HEK293T (cell line): ENCODE data around the gene GUCY1A2.
"Not testable (repeated sequence)": the region's sequence is repeated elsewhere in the genome, so short reads cannot be mapped to it uniquely, and the experiment has no call there.

Experiments
- CTCF ChIA-PET: fragments of 350-600 bp; formaldehyde crosslinking; extraction: SDS; loops from one replicate; lab custom pipeline; 2021; ENCODE audit warnings: antibody characterized with exemption, inconsistent platforms; lab: Yijun Ruan, JAX
- POLR2A ChIA-PET: fragments of 350-600 bp; formaldehyde crosslinking; extraction: SDS; loops from one replicate; lab custom pipeline; 2020; ENCODE audit warnings: antibody characterized with exemption, inconsistent platforms; lab: Yijun Ruan, JAX
- DNase-seq: peaks from one replicate; pipeline ENCODE4 v3.0.0; 2012; ENCODE audit warnings: mixed read lengths; ENCODE audit errors: extremely low spot score
- ARNT ChIP-seq: fragments of 450-650 bp; IDR thresholded peaks from 2 replicates; pipeline ENCODE4 v1.6.1; 2017; ENCODE audit warnings: mild to moderate bottlenecking
- BHLHE40 ChIP-seq: fragments of 450-650 bp; IDR thresholded peaks from 2 replicates; pipeline ENCODE4 v1.6.1; 2016; ENCODE audit warnings: mild to moderate bottlenecking, moderate library complexity, borderline replicate concordance
- CTBP1 ChIP-seq: fragments of 450-650 bp; IDR thresholded peaks from 2 replicates; pipeline ENCODE4 v1.6.1; 2016; ENCODE audit warnings: borderline replicate concordance
- ELF4 ChIP-seq: fragments of 450-650 bp; IDR thresholded peaks from 2 replicates; pipeline ENCODE4 v1.6.1; 2017; ENCODE audit warnings: antibody characterized with exemption
- FOXA1 ChIP-seq: fragments of 450-650 bp; IDR thresholded peaks from 2 replicates; pipeline ENCODE4 v1.6.1; 2016; ENCODE audit warnings: mild to moderate bottlenecking
- FOXK2 ChIP-seq: fragments of 450-650 bp; IDR thresholded peaks from 2 replicates; pipeline ENCODE4 v1.6.1; 2016; ENCODE audit warnings: mild to moderate bottlenecking
- FOXM1 ChIP-seq: fragments of 450-650 bp; IDR thresholded peaks from 2 replicates; pipeline ENCODE4 v1.6.1; 2017; ENCODE audit warnings: mild to moderate bottlenecking, borderline replicate concordance
- HDGF ChIP-seq: fragments of 450-650 bp; IDR thresholded peaks from 2 replicates; pipeline ENCODE4 v1.6.1; 2017; ENCODE audit warnings: antibody characterized with exemption, borderline replicate concordance
- L3MBTL2 ChIP-seq: fragments of 450-650 bp; conservative IDR thresholded peaks from 2 replicates; pipeline ENCODE4 v1.6.1; 2016; ENCODE audit warnings: mild to moderate bottlenecking
- LEF1 ChIP-seq: fragments of 450-650 bp; IDR thresholded peaks from 2 replicates; pipeline ENCODE4 v1.6.1; 2017; ENCODE audit warnings: mild to moderate bottlenecking, borderline replicate concordance
- NFRKB ChIP-seq: fragments of 450-650 bp; IDR thresholded peaks from 2 replicates; pipeline ENCODE4 v1.6.1; 2016; ENCODE audit warnings: mild to moderate bottlenecking, moderate library complexity
- PKNOX1 ChIP-seq: fragments of 450-650 bp; IDR thresholded peaks from 2 replicates; pipeline ENCODE4 v1.6.1; 2016
- SP1 ChIP-seq: fragments of 450-650 bp; IDR thresholded peaks from 2 replicates; pipeline ENCODE4 v1.6.1; 2017
- SUZ12 ChIP-seq: fragments of 450-650 bp; IDR thresholded peaks from 2 replicates; pipeline ENCODE4 v1.6.1; 2016; ENCODE audit warnings: mild to moderate bottlenecking
- TARDBP ChIP-seq: fragments of 450-650 bp; IDR thresholded peaks from 2 replicates; pipeline ENCODE4 v1.6.1; 2016
- ZNF384 ChIP-seq: fragments of 450-650 bp; IDR thresholded peaks from 2 replicates; pipeline ENCODE4 v1.6.1; 2016

The GUCY1A2 gene

GRCh38 chr11:106813806-106814205 is 204.5 kb downstream of the GUCY1A2 start:
- ChIA-PET POLR2A (no interaction called here), CTCF (no interaction called here)
- DNase-seq, result no peak
- TF ChIP-seq BHLHE40 (no peak), LEF1 (no peak), ZNF384 (no peak), ELF4 (no peak)

DNA sequence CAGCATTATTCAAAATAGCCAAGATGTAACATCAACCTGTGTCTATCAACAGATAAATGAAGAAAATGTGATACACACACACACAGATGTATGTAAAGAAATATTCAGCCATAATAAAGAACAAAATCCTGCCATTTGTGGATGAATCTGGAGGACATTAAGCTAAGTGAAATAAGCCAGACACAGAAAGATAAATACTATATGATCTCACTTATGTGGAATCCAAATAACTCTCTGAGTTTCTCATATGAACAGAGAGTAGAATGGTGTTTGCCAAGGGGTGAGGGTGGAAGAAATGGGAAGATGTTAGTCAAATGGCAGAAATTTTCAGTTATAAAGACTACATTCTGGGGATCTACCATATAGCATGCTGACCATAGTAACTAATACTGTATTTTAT is 224.2 kb downstream of the GUCY1A2 start:
- no peak for TF ChIP-seq L3MBTL2
- TF ChIP-seq FOXA1, result no peak
- TF ChIP-seq ELF4, result no peak
- no peak for TF ChIP-seq FOXK2
- TF ChIP-seq CTBP1, result no peak
- TF ChIP-seq HDGF, result no peak
- POLR2A ChIA-PET, result no interaction called here
- CTCF ChIA-PET, result no interaction called here
- no peak for DNase-seq

DNA sequence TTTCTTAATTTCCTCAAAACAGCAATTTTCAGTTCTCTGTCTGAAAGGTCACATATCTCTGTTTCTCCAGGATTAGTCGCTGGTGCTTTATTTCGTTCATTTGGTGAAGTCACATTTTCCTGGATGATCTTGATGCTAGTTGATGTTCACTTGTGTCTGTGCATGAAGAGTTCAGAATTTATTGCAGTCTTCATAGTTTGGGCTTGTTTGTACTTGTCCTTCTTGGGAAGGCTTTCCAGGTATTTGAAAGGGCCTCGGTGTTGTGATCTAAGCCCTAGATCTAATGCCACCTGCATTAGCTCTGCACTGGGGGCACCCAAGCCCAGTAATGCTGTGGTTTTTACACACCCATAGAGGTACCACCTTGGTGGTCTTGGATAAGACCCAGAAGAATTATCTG is 228.9 kb downstream of the GUCY1A2 start:
- ChIA-PET CTCF (no interaction called here), POLR2A (no interaction called here)
- no peak for DNase-seq
- TF ChIP-seq FOXK2 (no peak), TARDBP (no peak), BHLHE40 (no peak), ELF4 (no peak), HDGF (no peak), FOXM1 (no peak)

DNA sequence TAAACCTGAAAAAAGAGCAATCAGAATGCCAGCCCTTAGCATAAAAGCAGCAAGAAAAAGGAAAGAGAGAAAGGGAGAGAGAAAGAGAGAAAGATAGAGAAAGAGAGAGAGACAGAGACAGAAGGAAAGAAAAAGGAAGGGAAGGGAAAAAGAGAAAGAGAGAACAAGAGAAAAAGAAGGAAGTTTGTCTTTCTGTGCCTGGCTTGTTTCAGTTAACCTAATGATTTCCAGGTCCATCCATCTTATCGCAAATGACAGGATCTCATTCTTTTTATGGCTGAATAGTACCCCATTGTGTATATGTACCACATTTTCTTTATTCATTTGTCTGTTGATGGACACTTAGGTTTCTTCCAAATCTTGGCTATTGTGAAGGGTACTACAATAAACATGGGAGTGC is 230.8 kb downstream of the GUCY1A2 start:
- no peak for DNase-seq
- POLR2A ChIA-PET, result no interaction called here
- CTCF ChIA-PET, result no interaction called here
- TF ChIP-seq ARNT (no peak), FOXM1 (no peak), LEF1 (no peak), HDGF (no peak), ZNF384 (no peak), ELF4 (no peak), BHLHE40 (no peak), FOXA1 (no peak), SUZ12 (no peak), PKNOX1 (no peak), TARDBP (no peak), FOXK2 (no peak), SP1 (no peak), NFRKB (no peak), CTBP1 (no peak), L3MBTL2 (no peak)

DNA sequence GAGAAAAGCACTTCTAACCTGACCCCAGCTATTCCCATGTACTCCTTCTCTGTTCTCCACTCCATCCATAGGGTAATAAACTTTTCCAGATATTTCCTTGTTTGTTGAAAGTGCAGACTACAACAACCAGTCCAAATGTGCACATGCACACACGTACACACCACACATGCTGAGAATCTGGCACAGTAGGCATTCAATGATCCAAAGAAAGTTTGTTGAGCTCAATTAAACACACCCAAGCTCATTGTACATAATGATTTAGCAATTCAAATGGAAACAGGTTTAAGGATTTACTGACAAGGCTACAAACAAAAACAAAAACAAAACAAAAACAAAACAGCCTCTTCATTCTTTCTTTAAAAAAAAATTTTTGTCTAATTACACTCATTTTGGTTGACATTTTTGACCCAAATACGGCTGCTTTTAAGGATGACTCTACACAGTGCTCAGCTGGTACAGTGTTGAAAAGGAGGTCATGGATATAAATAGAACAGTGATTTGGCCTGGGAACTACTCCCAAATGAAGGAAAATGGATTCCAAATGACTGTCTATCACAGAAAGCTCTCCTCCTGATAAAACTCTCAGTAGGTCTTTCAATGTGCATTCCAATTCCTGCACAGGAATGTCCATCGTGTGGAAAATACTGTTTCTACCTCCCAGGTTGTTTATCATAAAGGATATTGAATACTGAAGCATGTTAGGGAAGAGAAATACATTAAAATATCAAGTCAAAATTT is 232.2 kb downstream of the GUCY1A2 start:
- DNase-seq, result no peak
- TF ChIP-seq ARNT (no peak), FOXM1 (no peak), HDGF (no peak), TARDBP (no peak)
- POLR2A ChIA-PET, result no interaction called here
- CTCF ChIA-PET, result no interaction called here

DNA sequence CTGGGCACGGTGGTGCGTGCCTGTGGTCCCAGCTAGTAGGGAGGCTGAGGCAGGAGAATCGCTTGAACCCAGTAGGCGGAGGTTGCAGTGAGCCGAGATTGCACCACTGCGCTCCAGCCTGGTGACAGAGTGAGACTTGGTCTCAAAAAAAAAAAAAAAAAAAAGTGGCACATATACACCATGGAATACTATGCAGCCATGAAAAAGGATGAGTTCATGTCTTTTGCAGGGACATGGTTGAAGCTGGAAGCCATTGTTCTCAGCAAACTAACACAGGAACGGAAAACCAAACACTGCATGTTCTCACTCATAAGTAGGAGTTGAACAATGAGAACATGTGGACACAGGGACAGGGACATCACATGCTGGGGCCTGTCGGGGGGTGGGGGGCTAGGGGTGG is 241.0 kb downstream of the GUCY1A2 start:
- POLR2A ChIA-PET, CTCF ChIA-PET: not testable (repeated sequence)

DNA sequence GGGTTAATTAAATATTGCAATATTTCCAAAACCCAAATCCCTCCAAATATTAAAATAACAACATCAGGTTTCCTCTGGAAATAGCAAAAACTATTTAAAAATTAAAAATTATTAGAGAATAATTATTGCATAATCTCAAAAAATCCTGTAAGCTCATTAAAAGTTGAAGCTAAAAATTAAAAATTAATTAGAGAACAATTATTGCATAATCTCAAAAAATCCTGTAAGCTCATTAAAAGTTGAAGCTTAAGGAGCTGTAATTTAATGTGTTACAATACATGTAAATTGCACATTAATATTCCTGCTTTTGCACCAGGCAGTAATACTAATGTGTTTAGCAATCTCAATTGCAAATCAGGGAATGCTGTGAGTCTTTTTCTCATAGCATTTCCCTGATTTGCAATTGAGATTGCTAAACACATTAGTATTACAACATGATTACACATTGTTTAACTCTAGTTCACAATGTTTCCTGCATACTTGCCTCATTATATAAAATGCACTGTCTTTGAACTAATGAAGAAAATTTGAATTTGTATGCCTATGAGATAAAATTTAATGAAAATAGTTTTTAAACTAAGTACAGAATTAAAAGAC is 247.7 kb downstream of the GUCY1A2 start:
- no peak for DNase-seq
- CTCF ChIA-PET, result no interaction called here
- POLR2A ChIA-PET, result no interaction called here
- TF ChIP-seq TARDBP (no peak), SUZ12 (no peak), ARNT (no peak), FOXK2 (no peak), NFRKB (no peak), PKNOX1 (no peak), CTBP1 (no peak), ZNF384 (no peak), HDGF (no peak), LEF1 (no peak), SP1 (no peak), FOXA1 (no peak), BHLHE40 (no peak), FOXM1 (no peak), ELF4 (no peak), L3MBTL2 (no peak)

More for the DNA sequence above, 241.0 kb downstream of the GUCY1A2 start:
- DNase-seq, result not testable (repeated sequence)
